Stimulated activated CD8-positive, alpha-beta memory T cell treated with anti-CD3 and anti-CD28 coated beads, Interleukin-2, amount 100 ng/mL, for 48 hours (primary cell): ENCODE data around the gene CHEK1.
"Not testable (repeated sequence)": the region's sequence is repeated elsewhere in the genome, so short reads cannot be mapped to it uniquely, and the experiment has no call there.

Source experiments
- DNase-seq, 2 donors: peaks; one replicate each; pipeline ENCODE4 v3.0.0-alpha.2; 2020; ENCODE audit warnings: low read depth in 2 of 2

Gene CHEK1

GRCh38 chr11:125701018-125701610 is 76.2 kb downstream of the CHEK1 start:
- DNase-seq: no peak

DNA sequence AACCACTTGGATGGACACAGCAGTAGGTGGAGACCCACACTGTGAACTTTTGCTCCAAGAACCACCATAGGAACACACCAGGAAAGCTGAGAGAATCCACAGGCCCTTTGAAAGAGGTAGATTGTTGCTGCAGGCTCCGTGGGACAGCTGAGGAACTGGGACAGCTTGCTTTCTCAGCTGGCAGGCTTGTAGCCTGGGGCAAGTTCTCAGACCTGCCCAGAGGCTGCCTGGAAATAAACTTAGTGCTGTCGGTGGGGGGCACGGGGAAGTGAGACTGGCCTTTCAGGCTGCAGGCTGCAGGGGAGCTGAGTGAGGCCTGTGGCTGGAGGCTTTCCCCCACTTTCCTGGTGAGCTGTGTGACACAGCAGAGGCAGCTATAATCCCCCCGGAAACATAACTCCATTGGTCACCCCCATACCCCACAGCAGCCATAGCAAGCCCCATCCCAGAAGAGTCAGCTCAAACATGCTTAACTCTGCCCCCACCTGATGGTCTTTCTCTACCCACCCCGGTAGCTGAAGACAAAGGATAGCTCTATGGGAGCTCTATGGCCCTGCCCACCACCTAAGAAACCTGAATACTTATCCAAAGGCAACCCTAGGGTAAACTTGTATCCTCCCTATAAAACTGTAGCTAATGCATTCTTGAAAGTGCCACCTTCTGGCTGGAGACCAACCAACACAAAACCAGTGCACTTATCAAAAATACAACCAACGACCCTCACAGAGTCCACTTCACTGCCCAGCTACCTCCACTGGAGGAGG is 77.1 kb downstream of the CHEK1 start:
- DNase-seq: no peak

DNA sequence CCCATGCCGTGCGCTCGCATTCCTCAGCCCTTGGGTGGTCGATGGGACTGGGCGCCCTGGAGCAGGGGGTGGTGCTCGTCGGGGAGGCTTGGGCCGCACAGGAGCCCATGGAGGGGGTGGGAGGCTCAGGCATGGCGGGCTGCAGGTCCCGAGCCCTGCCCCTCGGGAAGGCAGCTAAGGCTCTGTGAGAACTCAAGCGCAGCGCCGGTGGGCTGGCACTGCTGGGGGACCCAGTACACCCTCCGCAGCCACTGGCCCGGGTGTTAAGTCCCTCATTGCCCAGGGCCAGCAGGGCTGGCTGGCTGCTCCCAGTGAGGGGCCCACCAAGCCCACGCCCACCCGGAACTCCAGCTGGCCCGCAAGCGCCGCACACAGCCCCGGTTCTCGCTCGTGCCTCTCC is 79.7 kb downstream of the CHEK1 start:
- DNase-seq: not testable (repeated sequence)

DNA sequence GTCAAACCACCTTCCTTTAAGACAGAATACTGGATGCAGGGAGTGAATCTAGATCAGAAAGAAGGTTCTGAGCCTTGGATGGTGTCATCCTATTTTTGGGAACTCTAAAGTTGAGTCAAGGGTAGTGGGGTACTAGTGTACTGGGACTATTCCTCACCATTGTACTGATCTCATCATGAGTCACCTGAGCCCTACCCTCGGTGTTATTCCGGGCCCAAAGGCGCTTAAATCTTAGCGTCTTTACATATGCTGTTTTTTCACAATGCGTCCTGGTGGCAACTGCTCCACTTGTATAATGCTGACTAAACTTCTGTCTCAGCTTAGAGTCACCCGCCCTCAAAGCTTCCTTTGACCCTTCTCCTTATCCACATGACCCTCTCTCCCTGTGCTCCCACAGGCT is 95.8 kb downstream of the CHEK1 start:
- DNase-seq: no peak

- no peak for DNase-seq
Observed at GRCh38 chr11:125724125-125724524, 99.2 kb downstream of the CHEK1 start.
